ENCODE data around the gene CD8B. TPM values are rescaled to one million over a fixed set of nuclear protein-coding genes. Genes with fewer than 3 reads are reported as not detected.

Gene CD8B
- total RNA-seq, 1 experiment from 2014 or later: 0.24 TPM

GRCh38 chr2:86788881-86789686 is 72.6 kb downstream of the CD8B start:
- Histone ChIP-seq H3K9ac (ENCODE audit: extremely low read depth, insufficient read length, low read length) (no peak overlapping the region), H4K8ac (replicated peaks; ENCODE audit: insufficient read length, low read depth, low read length) (no peak overlapping the region), H4K5ac (ENCODE audit: insufficient read length, low read depth, low read length) (no peak overlapping the region), H3K79me1 (ENCODE audit: insufficient read depth, low read depth, low read length, poor library complexity, severe bottlenecking) (no peaks in the 10 kb centered on the region), H3K56ac (ENCODE audit: insufficient read length, low read depth, low read length) (no peak overlapping the region), H3T11ph (ENCODE audit: low read length) (no peak overlapping the region), H2BK12ac (ENCODE audit: insufficient read length, low read depth, low read length) (no peak overlapping the region), H3K23ac (ENCODE audit: insufficient read length, low read depth, low read length) (no peak overlapping the region), H3K23me2 (ENCODE audit: insufficient read length, low read depth, low read length, poor library complexity, severe bottlenecking) (peaks cover 5% of the 10 kb centered on the region), H3K18ac (ENCODE audit: insufficient read length, low read depth, low read length) (no peak overlapping the region), H3K4me2 (ENCODE audit: insufficient read depth, insufficient read length, low read length) (peak overlapping the region; percentile 65), H3K9me3 (ENCODE audit: control insufficient read depth, low read depth, low read length) (no peaks in the 10 kb centered on the region), H2BK15ac (ENCODE audit: low read depth, low read length) (no peak overlapping the region), H3K79me2 (ENCODE audit: insufficient read depth, low read length) (no peaks in the 10 kb centered on the region), H3K27ac (ENCODE audit: insufficient read length, low read depth, low read length) (no peak overlapping the region), H2AFZ (ENCODE audit: low read length) (no peak overlapping the region), H4K20me1 (ENCODE audit: control insufficient read depth, insufficient read depth, insufficient read length) (no peaks in the 10 kb centered on the region), H3K4ac (ENCODE audit: low read depth, low read length) (no peak overlapping the region), H4K91ac (ENCODE audit: insufficient read length, low read depth, low read length) (no peak overlapping the region), H2BK20ac (ENCODE audit: low read depth, low read length, poor library complexity, severe bottlenecking) (no peak overlapping the region), H2AK5ac (ENCODE audit: insufficient read length, low read length) (no peak overlapping the region), H3K14ac (ENCODE audit: insufficient read depth, low read length) (no peak overlapping the region), H3K27me3 (ENCODE audit: insufficient read depth, low read length) (peaks cover 45% of the 10 kb centered on the region; the same call in 1 of the 2 replicates), H2BK5ac (ENCODE audit: insufficient read length, low read length) (no peak overlapping the region), H2BK120ac (ENCODE audit: low read depth, low read length, poor library complexity, severe bottlenecking) (no peak overlapping the region), H3K4me1 (ENCODE audit: insufficient read depth, low read length) (no peaks in the 10 kb centered on the region)
- H3K36me3 Mint-ChIP-seq (ENCODE audit: insufficient read depth in 1 of 3, low read depth in 3 of 3): no peaks in the 10 kb centered on the region
- H3K9me3 Mint-ChIP-seq: peaks cover 3 to 4% of the 10 kb centered on the region in 2 experiments; a peak in 2 of 5 replicates
- H3K4me1 Mint-ChIP-seq: peaks cover 9 to 24% of the 10 kb centered on the region in 2 experiments
- peak overlapping the region; percentile 44 to 74 for H3K4me3 Mint-ChIP-seq
- TF ChIP-seq, protein P1, sequence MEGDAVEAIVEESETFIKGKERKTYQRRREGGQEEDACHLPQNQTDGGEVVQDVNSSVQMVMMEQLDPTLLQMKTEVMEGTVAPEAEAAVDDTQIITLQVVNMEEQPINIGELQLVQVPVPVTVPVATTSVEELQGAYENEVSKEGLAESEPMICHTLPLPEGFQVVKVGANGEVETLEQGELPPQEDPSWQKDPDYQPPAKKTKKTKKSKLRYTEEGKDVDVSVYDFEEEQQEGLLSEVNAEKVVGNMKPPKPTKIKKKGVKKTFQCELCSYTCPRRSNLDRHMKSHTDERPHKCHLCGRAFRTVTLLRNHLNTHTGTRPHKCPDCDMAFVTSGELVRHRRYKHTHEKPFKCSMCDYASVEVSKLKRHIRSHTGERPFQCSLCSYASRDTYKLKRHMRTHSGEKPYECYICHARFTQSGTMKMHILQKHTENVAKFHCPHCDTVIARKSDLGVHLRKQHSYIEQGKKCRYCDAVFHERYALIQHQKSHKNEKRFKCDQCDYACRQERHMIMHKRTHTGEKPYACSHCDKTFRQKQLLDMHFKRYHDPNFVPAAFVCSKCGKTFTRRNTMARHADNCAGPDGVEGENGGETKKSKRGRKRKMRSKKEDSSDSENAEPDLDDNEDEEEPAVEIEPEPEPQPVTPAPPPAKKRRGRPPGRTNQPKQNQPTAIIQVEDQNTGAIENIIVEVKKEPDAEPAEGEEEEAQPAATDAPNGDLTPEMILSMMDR (conservative IDR thresholded peaks at IDR 0.05): no peak
- peak; percentile 71 for DNase-seq
- WGBS (ENCODE audit: extremely low coverage, insufficient read length, low lambda C conversion rate): no CpG with 5 or more reads among the region's 64 CpGs
- H3K27me3 Mint-ChIP-seq (ENCODE audit: low read depth): peaks cover 90% of the 10 kb centered on the region
- H3K27ac Mint-ChIP-seq: no peak overlapping the region
